ENCODE measurements around the gene SLC44A2. TPM values are rescaled to one million over a fixed set of nuclear protein-coding genes. Genes with fewer than 3 reads are reported as not detected.
A peak's percentile ranks its signal among the peaks of the same experiment; 100 is the strongest.

SLC44A2 gene
- total RNA-seq, 1 donor from 2014 or later: 220 TPM

DNA sequence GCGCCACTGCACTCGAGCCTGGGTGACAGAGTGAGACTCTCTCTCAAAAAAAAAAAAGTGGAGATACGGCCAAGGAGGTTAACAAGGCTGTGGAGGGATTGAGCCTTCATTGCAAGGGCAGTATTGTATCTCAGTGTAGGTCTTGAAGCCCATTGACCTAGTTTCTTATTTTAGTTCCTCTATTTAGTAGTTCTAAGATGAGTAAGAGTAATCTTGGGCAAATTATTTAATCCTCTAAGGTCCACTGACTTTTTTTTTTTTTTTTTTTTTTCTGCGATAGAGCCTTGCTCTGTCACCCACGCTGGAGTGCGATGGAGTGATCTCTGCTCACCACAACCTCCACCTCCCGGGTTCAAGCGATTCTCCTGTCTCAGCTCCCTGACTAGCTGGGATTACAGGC is 14.5 kb downstream of the SLC44A2 start:
- Mint-ChIP-seq H3K27ac (ENCODE audit: unreplicated experiment) (no peak overlapping the region), H3K4me1 (ENCODE audit: low read depth) (peaks cover 26% of the 10 kb centered on the region), H3K4me3 (ENCODE audit: unreplicated experiment) (no peak overlapping the region), H3K36me3 (ENCODE audit: low read depth) (peaks cover 36% of the 10 kb centered on the region), H3K9me3 (ENCODE audit: low read depth) (no peaks in the 10 kb centered on the region), H3K27me3 (ENCODE audit: low read depth) (no peaks in the 10 kb centered on the region)
- DNase-seq (ENCODE audit: low spot score): no peak
- TF ChIP-seq, protein P1, sequence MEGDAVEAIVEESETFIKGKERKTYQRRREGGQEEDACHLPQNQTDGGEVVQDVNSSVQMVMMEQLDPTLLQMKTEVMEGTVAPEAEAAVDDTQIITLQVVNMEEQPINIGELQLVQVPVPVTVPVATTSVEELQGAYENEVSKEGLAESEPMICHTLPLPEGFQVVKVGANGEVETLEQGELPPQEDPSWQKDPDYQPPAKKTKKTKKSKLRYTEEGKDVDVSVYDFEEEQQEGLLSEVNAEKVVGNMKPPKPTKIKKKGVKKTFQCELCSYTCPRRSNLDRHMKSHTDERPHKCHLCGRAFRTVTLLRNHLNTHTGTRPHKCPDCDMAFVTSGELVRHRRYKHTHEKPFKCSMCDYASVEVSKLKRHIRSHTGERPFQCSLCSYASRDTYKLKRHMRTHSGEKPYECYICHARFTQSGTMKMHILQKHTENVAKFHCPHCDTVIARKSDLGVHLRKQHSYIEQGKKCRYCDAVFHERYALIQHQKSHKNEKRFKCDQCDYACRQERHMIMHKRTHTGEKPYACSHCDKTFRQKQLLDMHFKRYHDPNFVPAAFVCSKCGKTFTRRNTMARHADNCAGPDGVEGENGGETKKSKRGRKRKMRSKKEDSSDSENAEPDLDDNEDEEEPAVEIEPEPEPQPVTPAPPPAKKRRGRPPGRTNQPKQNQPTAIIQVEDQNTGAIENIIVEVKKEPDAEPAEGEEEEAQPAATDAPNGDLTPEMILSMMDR (IDR thresholded peaks at IDR 0.05): no peak

DNA sequence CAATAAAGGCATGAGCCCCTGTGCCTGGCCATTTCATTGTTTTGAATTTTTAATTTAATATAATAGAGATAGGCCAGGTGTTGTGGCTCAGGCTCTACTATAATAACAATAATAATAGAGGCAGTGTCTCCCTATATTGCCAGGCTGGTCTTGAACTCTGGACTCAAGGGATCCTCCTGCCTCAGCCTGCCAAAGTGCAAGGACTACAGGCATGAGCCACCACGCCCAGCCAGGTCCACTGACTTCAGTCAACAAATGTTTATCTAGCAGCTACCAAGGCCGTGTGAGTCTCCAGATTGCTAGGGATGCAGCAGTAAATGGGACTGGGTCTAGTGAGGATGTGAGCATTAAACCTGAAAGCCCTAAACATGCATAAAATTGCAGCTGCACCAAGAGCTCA is 15.0 kb downstream of the SLC44A2 start:
- H3K27ac Mint-ChIP-seq (ENCODE audit: unreplicated experiment): no peak overlapping the region
- H3K9me3 Mint-ChIP-seq (ENCODE audit: low read depth): no peaks in the 10 kb centered on the region
- no peaks in the 10 kb centered on the region for H3K27me3 Mint-ChIP-seq (ENCODE audit: low read depth)
- no peak for DNase-seq (ENCODE audit: low spot score)
- H3K36me3 Mint-ChIP-seq (ENCODE audit: low read depth): peaks cover 32% of the 10 kb centered on the region
- TF ChIP-seq, protein P1 (IDR thresholded peaks at IDR 0.05): no peak
- H3K4me1 Mint-ChIP-seq (ENCODE audit: low read depth): peaks cover 26% of the 10 kb centered on the region
- no peak overlapping the region for H3K4me3 Mint-ChIP-seq (ENCODE audit: unreplicated experiment)

DNA sequence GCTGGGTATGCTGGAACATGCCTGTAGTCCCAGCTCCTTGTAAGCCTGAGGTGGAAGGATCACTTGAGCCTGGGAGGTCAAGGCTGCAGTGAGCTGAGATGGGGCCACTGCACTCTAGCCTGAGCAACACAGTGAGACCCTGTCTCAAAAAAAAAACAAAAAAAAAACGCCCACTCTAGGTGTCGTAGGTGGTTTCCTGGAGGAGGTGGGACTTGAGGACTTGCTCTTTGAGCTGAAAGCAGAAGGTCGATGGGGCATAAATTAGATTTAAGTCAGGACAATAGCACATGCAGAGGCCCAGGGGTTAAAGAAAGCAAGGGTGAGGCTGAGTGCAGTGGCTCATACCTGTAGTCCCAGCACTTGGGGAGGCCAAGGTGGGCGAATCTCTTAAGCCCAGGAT is 15.9 kb downstream of the SLC44A2 start:
- TF ChIP-seq, protein P1 (IDR thresholded peaks at IDR 0.05): no peak
- H3K27me3 Mint-ChIP-seq (ENCODE audit: low read depth): no peaks in the 10 kb centered on the region
- H3K36me3 Mint-ChIP-seq (ENCODE audit: low read depth): peaks cover 27% of the 10 kb centered on the region
- no peak for DNase-seq (ENCODE audit: low spot score)
- H3K4me3 Mint-ChIP-seq (ENCODE audit: unreplicated experiment): no peak overlapping the region
- no peak overlapping the region for H3K27ac Mint-ChIP-seq (ENCODE audit: unreplicated experiment)
- no peaks in the 10 kb centered on the region for H3K9me3 Mint-ChIP-seq (ENCODE audit: low read depth)
- H3K4me1 Mint-ChIP-seq (ENCODE audit: low read depth): peaks cover 26% of the 10 kb centered on the region

DNA sequence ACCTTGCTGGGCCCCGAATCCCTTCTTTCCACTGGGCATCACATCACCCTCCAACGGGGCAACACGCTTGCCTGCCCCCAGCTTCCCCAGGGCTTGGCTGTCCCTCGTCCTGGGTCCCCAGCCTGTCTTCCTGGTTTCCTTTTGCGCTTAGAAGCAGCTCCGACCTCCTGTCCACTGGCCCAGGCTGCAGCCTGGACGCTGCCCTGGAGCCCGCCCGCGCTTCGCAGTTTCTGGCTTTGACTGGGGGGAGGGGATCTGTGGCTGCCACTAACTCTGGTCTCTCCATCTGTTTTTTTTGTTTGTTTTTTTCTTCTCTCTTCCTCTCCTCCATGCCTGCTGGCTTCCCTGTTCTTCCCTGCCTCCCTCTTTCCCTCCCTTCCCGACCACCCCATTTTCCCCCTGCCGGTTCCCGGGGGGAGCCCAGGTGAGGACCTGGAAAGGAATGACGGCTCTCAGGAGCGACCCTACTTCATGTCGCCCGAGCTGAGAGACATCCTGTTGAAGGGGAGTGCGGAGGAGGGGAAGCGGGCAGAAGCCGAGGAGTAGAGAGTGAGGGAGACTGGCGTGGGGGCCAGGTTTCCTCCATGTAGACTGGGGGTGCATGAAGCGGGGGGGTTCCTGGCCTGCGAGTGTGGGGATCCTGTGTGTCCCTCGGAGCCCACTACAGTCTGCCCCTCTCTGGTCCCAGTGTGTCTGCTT is 17.3 kb downstream of the SLC44A2 start:
- H3K36me3 Mint-ChIP-seq (ENCODE audit: low read depth): peaks cover 17% of the 10 kb centered on the region
- TF ChIP-seq, protein P1 (IDR thresholded peaks at IDR 0.05): no peak
- DNase-seq (ENCODE audit: low spot score): no peak

DNA sequence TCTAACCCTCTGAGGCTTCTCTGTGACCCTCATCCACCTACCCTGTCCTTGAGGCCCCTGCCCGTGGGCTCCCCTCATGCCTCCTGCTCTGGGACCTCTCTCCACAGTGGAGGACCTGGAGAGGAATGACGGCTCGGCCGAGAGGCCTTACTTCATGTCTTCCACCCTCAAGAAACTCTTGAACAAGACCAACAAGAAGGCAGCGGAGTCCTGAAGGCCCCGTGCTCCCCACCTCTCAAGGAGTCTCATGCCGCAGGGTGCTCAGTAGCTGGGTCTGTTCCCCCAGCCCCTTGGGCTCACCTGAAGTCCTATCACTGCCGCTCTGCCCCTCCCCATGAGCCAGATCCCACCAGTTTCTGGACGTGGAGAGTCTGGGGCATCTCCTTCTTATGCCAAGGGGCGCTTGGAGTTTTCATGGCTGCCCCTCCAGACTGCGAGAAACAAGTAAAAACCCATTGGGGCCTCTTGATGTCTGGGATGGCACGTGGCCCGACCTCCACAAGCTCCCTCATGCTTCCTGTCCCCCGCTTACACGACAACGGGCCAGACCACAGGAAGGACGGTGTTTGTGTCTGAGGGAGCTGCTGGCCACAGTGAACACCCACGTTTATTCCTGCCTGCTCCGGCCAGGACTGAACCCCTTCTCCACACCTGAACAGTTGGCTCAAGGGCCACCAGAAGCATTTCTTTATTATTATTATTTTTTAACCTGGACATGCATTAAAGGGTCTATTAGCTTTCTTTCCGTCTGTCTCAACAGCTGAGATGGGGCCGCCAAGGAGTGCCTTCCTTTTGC is 18.0 kb downstream of the SLC44A2 start:
- no peaks in the 10 kb centered on the region for H3K9me3 Mint-ChIP-seq (ENCODE audit: low read depth)
- peak overlapping the region; percentile 90 for H3K27ac Mint-ChIP-seq (ENCODE audit: unreplicated experiment)
- TF ChIP-seq, protein P1 (IDR thresholded peaks at IDR 0.05): no peak
- DNase-seq (ENCODE audit: low spot score): no peak
- no peaks in the 10 kb centered on the region for H3K27me3 Mint-ChIP-seq (ENCODE audit: low read depth)
- peaks cover 26% of the 10 kb centered on the region for H3K4me1 Mint-ChIP-seq (ENCODE audit: low read depth)
- H3K4me3 Mint-ChIP-seq (ENCODE audit: unreplicated experiment): no peak overlapping the region
- peaks cover 11% of the 10 kb centered on the region for H3K36me3 Mint-ChIP-seq (ENCODE audit: low read depth)

More for the DNA sequence above, 17.3 kb downstream of the SLC44A2 start:
- Mint-ChIP-seq H3K4me3 (ENCODE audit: unreplicated experiment) (no peak overlapping the region), H3K9me3 (ENCODE audit: low read depth) (no peaks in the 10 kb centered on the region), H3K27me3 (ENCODE audit: low read depth) (no peaks in the 10 kb centered on the region), H3K27ac (ENCODE audit: unreplicated experiment) (peak overlapping the region; percentile 81), H3K4me1 (ENCODE audit: low read depth) (peaks cover 26% of the 10 kb centered on the region)
